ENCODE data around the gene NAB1. TPM values are rescaled to one million over a fixed set of nuclear protein-coding genes. Genes with fewer than 3 reads are reported as not detected.

NAB1 gene, protein sequence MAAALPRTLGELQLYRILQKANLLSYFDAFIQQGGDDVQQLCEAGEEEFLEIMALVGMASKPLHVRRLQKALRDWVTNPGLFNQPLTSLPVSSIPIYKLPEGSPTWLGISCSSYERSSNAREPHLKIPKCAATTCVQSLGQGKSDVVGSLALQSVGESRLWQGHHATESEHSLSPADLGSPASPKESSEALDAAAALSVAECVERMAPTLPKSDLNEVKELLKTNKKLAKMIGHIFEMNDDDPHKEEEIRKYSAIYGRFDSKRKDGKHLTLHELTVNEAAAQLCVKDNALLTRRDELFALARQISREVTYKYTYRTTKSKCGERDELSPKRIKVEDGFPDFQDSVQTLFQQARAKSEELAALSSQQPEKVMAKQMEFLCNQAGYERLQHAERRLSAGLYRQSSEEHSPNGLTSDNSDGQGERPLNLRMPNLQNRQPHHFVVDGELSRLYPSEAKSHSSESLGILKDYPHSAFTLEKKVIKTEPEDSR
- total RNA-seq: 32.9 and 48.6 TPM in 2 replicates

DNA sequence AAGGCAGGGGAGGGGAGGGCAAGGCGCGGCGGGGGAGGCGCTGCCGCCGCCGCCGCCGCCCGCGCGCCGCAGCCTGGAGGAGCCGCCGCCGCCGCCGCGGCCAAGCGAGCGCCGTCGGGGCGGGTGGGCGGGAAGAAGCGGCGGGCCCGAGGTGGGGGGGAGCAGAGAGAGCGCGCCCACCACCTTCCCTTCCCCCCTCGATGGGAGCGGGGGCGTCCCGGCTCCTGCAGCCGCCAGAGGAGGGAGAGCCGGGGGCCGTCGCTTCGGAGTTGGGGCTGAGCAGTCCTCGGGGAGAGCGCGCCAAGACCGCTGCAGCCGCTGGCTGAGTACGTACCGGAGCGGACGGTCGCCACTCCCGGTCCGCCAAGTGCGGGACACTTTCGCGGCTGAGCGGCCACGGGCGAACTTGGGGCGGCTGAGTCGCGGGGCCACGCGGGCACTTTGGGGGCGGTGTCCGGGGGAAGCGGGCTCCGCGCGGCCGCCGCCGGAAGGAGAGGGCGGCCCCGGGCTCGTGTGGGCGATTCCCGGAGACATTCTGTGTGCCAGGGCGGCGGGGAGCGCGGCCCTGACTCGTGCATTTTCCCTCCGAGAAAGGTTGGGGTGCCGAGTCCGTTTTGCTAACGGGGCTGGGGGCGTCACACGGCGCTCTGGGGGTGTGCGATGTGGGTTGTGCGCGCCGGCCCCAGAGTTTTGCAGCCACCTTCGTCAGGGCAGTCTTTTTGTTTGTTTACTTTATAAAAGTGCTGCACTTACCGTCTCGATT, at the start of gene NAB1:
TSS of gene NAB1 (plus strand) at position 49 of the 763 bp plus-strand sequence. CDS start 10,094 bp downstream, outside the sequence.

Other genes with a start within 250 kb of the NAB1 start
- gene MFSD6, start 240.7 kb upstream of the NAB1 start, total RNA-seq: 47.3 and 55.3 TPM in 2 replicates
- gene NEMP2, start 114.4 kb upstream of the NAB1 start, total RNA-seq: 2.4 and 2.9 TPM in 2 replicates
- 40.1 and 48.7 TPM in 2 replicates for gene GLS, start 231.7 kb downstream of the NAB1 start, total RNA-seq

Data from airway epithelial cell (primary cell).